Uterus (tissue), 2 donors: ENCODE data around the gene HUWE1.

Experiments
- CTCF ChIP-seq, 4 experiments: fragments of 200-600 bp in 2 of 4; fragments of 450-650 bp in 2 of 4; sonication (generic) in 2 of 4; IDR thresholded peaks; one replicate each; pipeline ENCODE4 v1.5.1; 2016 to 2019; ENCODE audit warnings: antibody characterized with exemption in 4 of 4, mild to moderate bottlenecking in 2 of 4, moderate library complexity in 1 of 4
- POLR2A ChIP-seq, 2 donors: fragments of 450-650 bp; IDR thresholded peaks; one replicate each; pipeline ENCODE4 v1.6.1; 2016; ENCODE audit warnings: antibody characterized with exemption in 2 of 2, mild to moderate bottlenecking in 1 of 2, moderate library complexity in 1 of 2

- TF ChIP-seq CTCF (IDR thresholded peaks at IDR 0.05): no peak
- no peak for TF ChIP-seq POLR2A (IDR thresholded peaks at IDR 0.05)
Observed at GRCh38 chrX:53728506-53728905, 42.0 kb upstream of the HUWE1 start.
